HCT116 (cell line): ENCODE measurements around the gene CDC42BPA. TPM values are rescaled to one million over a fixed set of nuclear protein-coding genes. Genes with fewer than 3 reads are reported as not detected.

ENCODE experiments used
- ATAC-seq: fragments of 200-7000 bp; cut with Tn5 transposase; 2 replicates; pipeline ENCODE4 v1.9.1; 2020; ENCODE audit warnings: mild to moderate bottlenecking, moderate library complexity
- BruUV-seq: library from RNA; stranded (reverse); fragments of 400-500 nt; replicated peaks from 2 replicates; lab custom pipeline; 2021; lab: Mats Ljungman, UMichigan
- CTCF ChIA-PET: fragments of 300-600 bp; sonication (Branson Sonifier 250); formaldehyde crosslinking; loops from one replicate; lab custom pipeline; 2021; ENCODE audit warnings: antibody characterized with exemption; lab: Charles Lee
- POLR2A ChIA-PET: fragments of 300-600, 350-600 bp; sonication (Branson Sonifier 250); formaldehyde crosslinking; loops from one replicate; lab custom pipeline; 2021; ENCODE audit warnings: antibody characterized with exemption; lab: Charles Lee
- RAD21 ChIA-PET, 2 experiments: fragments of 300-600 bp; sonication (Branson Sonifier 250); formaldehyde crosslinking; loops; one replicate each; lab custom pipeline; 2023; ENCODE audit warnings: low total read pairs in 2 of 2; ENCODE audit not compliant: uncharacterized antibody in 2 of 2, unreplicated experiment in 2 of 2, low non-redundant PET in 1 of 2; lab: Charles Lee
- DNase-seq: peaks from one replicate; pipeline ENCODE4 v3.0.0-alpha.2; 2010; ENCODE audit warnings: low read depth, low spot score
- H2AFZ ChIP-seq: fragments of 200-600 bp; shearing (Covaris generic), sonication (generic); 2 replicates; pipeline ENCODE4 v1.6.1; 2017; ENCODE audit warnings: low read depth, mixed run types, mixed read lengths, antibody characterized with exemption, low read length; ENCODE audit not compliant: poor library complexity, severe bottlenecking
- H3K27ac ChIP-seq: 2 replicates; pipeline ENCODE4 v1.5.1; 2012; ENCODE audit warnings: low read depth, low read length
- H3K27me3 ChIP-seq: fragments of 200-600 bp; sonication (generic); 2 replicates; pipeline ENCODE4 v1.6.1; 2016; ENCODE audit warnings: mixed run types, low read length, mixed read lengths; ENCODE audit not compliant: insufficient read depth
- H3K36me3 ChIP-seq, 2 experiments: fragments of 200-500 bp in 1 of 2; fragments of 200-600 bp in 1 of 2; sonication (Bioruptor generic) in 1 of 2; sonication (generic) in 1 of 2; 2 replicates each; pipeline versions ENCODE4 v1.5.1 to v1.6.1; 2014 to 2016; ENCODE audit warnings: low read length in 2 of 2, inconsistent platforms in 1 of 2, mixed read lengths in 1 of 2, mixed run types in 1 of 2; ENCODE audit not compliant: insufficient read depth in 2 of 2, control insufficient read depth in 1 of 2
- H3K4me1 ChIP-seq, 2 experiments: fragments of 200-600 bp in 1 of 2; sonication (generic) in 1 of 2; 2 replicates each; pipeline versions ENCODE4 v1.5.1 to v1.6.1; 2012 to 2017; ENCODE audit warnings: low read length in 2 of 2, inconsistent platforms in 1 of 2, mild to moderate bottlenecking in 1 of 2, mixed read lengths in 1 of 2, mixed run types in 1 of 2, moderate library complexity in 1 of 2; ENCODE audit not compliant: insufficient read depth in 2 of 2, control insufficient read depth in 1 of 2
- H3K4me2 ChIP-seq: fragments of 200-600 bp; sonication (generic); 2 replicates; pipeline ENCODE4 v1.6.1; 2017; ENCODE audit warnings: mixed run types, low read length, mixed read lengths
- H3K4me3 ChIP-seq, 2 experiments: fragments of 200-600 bp in 1 of 2; sonication (generic) in 1 of 2; replicated peaks in 1 of 2; 2 replicates each; pipeline ENCODE4 v1.5.1; 2011 to 2016; ENCODE audit warnings: low read length in 2 of 2, control low read depth in 1 of 2, low read depth in 1 of 2, mild to moderate bottlenecking in 1 of 2, mixed read lengths in 1 of 2, mixed run types in 1 of 2
- H3K79me2 ChIP-seq: fragments of 200-600 bp; sonication (generic); 2 replicates; pipeline ENCODE4 v1.6.1; 2017; ENCODE audit warnings: mild to moderate bottlenecking, mixed run types, low read length, moderate library complexity, mixed read lengths; ENCODE audit not compliant: insufficient read depth
- H3K9ac ChIP-seq: fragments of 200-600 bp; sonication (generic); 2 replicates; pipeline ENCODE4 v1.6.1; 2016; ENCODE audit warnings: low read length, mixed read lengths
- H3K9me2 ChIP-seq: fragments of 200-600 bp; sonication (generic), shearing (Covaris generic); 2 replicates; pipeline ENCODE4 v1.6.1; 2017; ENCODE audit warnings: mixed run types, mild to moderate bottlenecking, moderate library complexity; ENCODE audit not compliant: insufficient read depth
- H3K9me3 ChIP-seq, 2 experiments: fragments of 200-500 bp in 1 of 2; fragments of 200-600 bp in 1 of 2; sonication (Bioruptor generic) in 1 of 2; sonication (generic) in 1 of 2; 2 replicates each; pipeline ENCODE4 v1.6.1; 2014 to 2017; ENCODE audit warnings: low read length in 2 of 2, mixed read lengths in 2 of 2, inconsistent platforms in 1 of 2, low read depth in 1 of 2, mild to moderate bottlenecking in 1 of 2, mixed run types in 1 of 2, moderate library complexity in 1 of 2; ENCODE audit not compliant: control insufficient read depth in 1 of 2, insufficient read depth in 1 of 2
- H4K20me1 ChIP-seq: fragments of 200-600 bp; sonication (generic), shearing (Covaris generic); 2 replicates; pipeline ENCODE4 v1.6.1; 2017; ENCODE audit warnings: mixed run types, mild to moderate bottlenecking, moderate library complexity; ENCODE audit not compliant: insufficient read depth
- ATF3 ChIP-seq: IDR thresholded peaks from 2 replicates; pipeline ENCODE4 v1.6.1; 2012
- CEBPB ChIP-seq: IDR thresholded peaks from 2 replicates; pipeline ENCODE4 v1.6.1; 2012; ENCODE audit warnings: low read depth
- CTCF ChIP-seq, 3 experiments: fragments of 200-600 bp in 1 of 3; sonication (generic) in 1 of 3; IDR thresholded peaks in 2 of 3; conservative IDR thresholded peaks in 1 of 3; 2 replicates each; pipeline ENCODE4 v1.5.1; 2012 to 2017; ENCODE audit warnings: low read depth in 2 of 3, low read length in 2 of 3, antibody characterized with exemption in 1 of 3, borderline replicate concordance in 1 of 3, control low read depth in 1 of 3, mild to moderate bottlenecking in 1 of 3, mixed read lengths in 1 of 3, mixed run types in 1 of 3, moderate library complexity in 1 of 3; ENCODE audit not compliant: insufficient read depth in 1 of 3
- EGR1 ChIP-seq: IDR thresholded peaks from 2 replicates; pipeline ENCODE4 v1.6.1; 2012; ENCODE audit warnings: low read depth
- EZH2phosphoT487 ChIP-seq: fragments of 200-600 bp; IDR thresholded peaks from 2 replicates; pipeline ENCODE4 v1.6.1; 2018; ENCODE audit warnings: antibody characterized with exemption, borderline replicate concordance
- JUND ChIP-seq: IDR thresholded peaks from 2 replicates; pipeline ENCODE4 v1.6.1; 2012
- MAX ChIP-seq: IDR thresholded peaks from 2 replicates; pipeline ENCODE4 v1.6.1; 2012
- POLR2AphosphoS5 ChIP-seq: IDR thresholded peaks from 2 replicates; pipeline ENCODE4 v1.6.1; 2011; ENCODE audit warnings: mild to moderate bottlenecking, low read depth, low read length, moderate library complexity
- RAD21 ChIP-seq: IDR thresholded peaks from 2 replicates; pipeline ENCODE4 v1.6.1; 2012; ENCODE audit warnings: low read depth, mild to moderate bottlenecking
- REST ChIP-seq: IDR thresholded peaks from 2 replicates; pipeline ENCODE4 v1.6.1; 2012; ENCODE audit warnings: low read depth
- SP1 ChIP-seq: IDR thresholded peaks from 2 replicates; pipeline ENCODE4 v1.6.1; 2012; ENCODE audit warnings: low read depth
- SRF ChIP-seq: IDR thresholded peaks from 2 replicates; pipeline ENCODE4 v1.6.1; 2012; ENCODE audit warnings: low read depth
- TCF7L2 ChIP-seq: IDR thresholded peaks from 2 replicates; pipeline ENCODE4 v1.7.0; 2011; ENCODE audit warnings: borderline replicate concordance, inconsistent platforms; ENCODE audit not compliant: insufficient read depth, insufficient read length; ENCODE audit errors: extremely low read depth
- YY1 ChIP-seq: IDR thresholded peaks from 2 replicates; pipeline ENCODE4 v1.6.1; 2011; ENCODE audit warnings: low read length, low read depth, moderate library complexity, mild to moderate bottlenecking; ENCODE audit not compliant: insufficient replicate concordance; ENCODE audit errors: extremely low read depth
- ZBTB33 ChIP-seq: IDR thresholded peaks from 2 replicates; pipeline ENCODE4 v1.6.1; 2011; ENCODE audit warnings: mild to moderate bottlenecking, low read length, moderate library complexity; ENCODE audit not compliant: insufficient replicate concordance; ENCODE audit errors: extremely low read depth
- ZFX ChIP-seq: fragments of 450-650 bp; IDR thresholded peaks from 2 replicates; pipeline ENCODE4 v1.6.1; 2017
- ZNF274 ChIP-seq: fragments of 200-500 bp; sonication (Bioruptor generic); IDR thresholded peaks from 2 replicates; pipeline ENCODE4 v1.6.1; 2014; ENCODE audit warnings: mild to moderate bottlenecking, low read depth, low read length, inconsistent platforms
- intact Hi-C: fragments of 100-400 bp; cut with micrococcal nuclease; formaldehyde crosslinking; loops from 2 replicates; pipeline ENCODE4 v1.10.0; 2022
- total RNA-seq: library from RNA; stranded (reverse); gene quantifications from one replicate; pipeline ENCODE4 v1.2.1, GENCODE V29; 2021; ENCODE audit not compliant: unreplicated experiment

CDC42BPA gene
- total RNA-seq, 1 experiment from 2014 or later, result 44.0 TPM

GRCh38 chr1:227255086-227255732 is 63.1 kb downstream of the CDC42BPA start:
- Histone ChIP-seq H3K4me1 (peaks cover 7 to 17% of the 10 kb centered on the region in 2 experiments), H3K36me3 (no peaks in the 10 kb centered on the region), H3K4me3 (no peak overlapping the region), H3K4me2 (no peak overlapping the region), H4K20me1 (peaks cover 3% of the 10 kb centered on the region; the same call in 1 of the 2 replicates), H2AFZ (no peak overlapping the region), H3K9ac (no peak overlapping the region), H3K27ac (no peak overlapping the region), H3K9me2 (no peaks in the 10 kb centered on the region), H3K79me2 (peaks cover 93% of the 10 kb centered on the region), H3K9me3 (no peaks in the 10 kb centered on the region), H3K27me3 (no peaks in the 10 kb centered on the region)
- intact Hi-C loops, result loop anchor here (5.0 kb wide), 1 partner anchor 62 kb away; the partner anchor contains the start of gene CDC42BPA
- no peak for ATAC-seq
- ChIA-PET POLR2A (no interaction called here), CTCF (no interaction called here), RAD21 (no interaction called here)
- BruUV-seq, result no TSS peak
- TF ChIP-seq EZH2phosphoT487 (no peak), ZFX (no peak), YY1 (no peak), ZBTB33 (no peak), CEBPB (no peak), TCF7L2 (no peak), ATF3 (no peak), SP1 (no peak), MAX (no peak), SRF (no peak), POLR2AphosphoS5 (no peak), EGR1 (no peak), REST (no peak), JUND (no peak), CTCF (IDR thresholded peaks at IDR 0.05 in 2 of 3, conservative IDR thresholded peaks at IDR 0.05 in 1 of 3; ENCODE audit: borderline replicate concordance in 1 of 3, insufficient read depth in 1 of 3, low read depth in 2 of 3, low read length in 2 of 3) (no peak), ZNF274 (no peak), RAD21 (no peak)
- no peak for DNase-seq
